ENCODE results near the gene NRAP. TPM values are rescaled to one million over a fixed set of nuclear protein-coding genes. Genes with fewer than 3 reads are reported as not detected.

The NRAP gene
- total RNA-seq, 1 experiment from 2014 or later = not detected

DNA sequence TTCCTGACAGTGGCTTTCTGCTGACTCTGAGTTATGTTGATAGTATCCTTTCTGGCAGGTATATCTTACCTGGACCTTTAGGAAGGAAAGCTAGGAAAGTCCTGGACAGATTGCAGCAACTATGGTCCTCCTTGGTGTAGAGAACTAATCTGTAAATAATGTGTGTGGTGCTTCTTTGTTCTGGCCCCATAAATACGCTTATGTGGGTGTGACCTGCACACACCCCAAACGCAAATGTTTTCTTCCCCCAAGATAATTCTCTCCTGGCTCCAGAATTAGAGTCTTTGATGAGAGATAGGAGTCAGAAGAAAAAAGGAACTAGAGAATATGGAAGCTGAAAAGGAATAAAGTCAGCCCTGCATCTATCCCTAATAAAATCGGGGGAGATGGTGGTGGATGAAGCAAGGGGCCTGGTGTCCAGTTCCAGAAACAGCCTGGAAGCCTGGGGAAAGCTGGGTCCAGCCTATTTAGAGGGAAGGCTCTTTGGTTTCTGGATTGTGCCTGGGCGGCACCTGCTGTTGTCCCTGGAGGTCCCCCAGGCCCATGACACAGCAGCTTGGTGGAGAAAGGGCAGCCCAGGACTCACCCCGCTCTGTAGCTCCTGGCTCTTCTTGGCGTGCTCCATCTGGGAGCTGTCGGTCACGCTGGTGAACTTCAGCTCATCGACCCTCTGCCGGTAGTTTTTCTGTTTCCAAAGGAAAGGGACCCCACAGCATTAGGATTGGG lies 38.2 kb downstream of the NRAP start:
- H3K23me2 ChIP-seq (ENCODE audit: insufficient read length, low read depth, low read length, poor library complexity, severe bottlenecking) = no peaks in the 10 kb centered on the region
- Mint-ChIP-seq H3K4me1 (peaks cover 12 to 17% of the 10 kb centered on the region in 2 experiments), H3K4me3 (no peak overlapping the region), H3K27me3 (ENCODE audit: low read depth) (peaks cover 41% of the 10 kb centered on the region), H3K9me3 (no peaks in the 10 kb centered on the region), H3K27ac (no peak overlapping the region), H3K36me3 (ENCODE audit: insufficient read depth in 1 of 3, low read depth in 3 of 3) (peaks cover 0 to 2% (median 0%) of the 10 kb centered on the region in 3 experiments; a peak in 1 of 7 replicates)
- H2BK20ac ChIP-seq (ENCODE audit: low read depth, low read length, poor library complexity, severe bottlenecking) = no peak overlapping the region
- no peak overlapping the region for H2BK120ac ChIP-seq (ENCODE audit: low read depth, low read length, poor library complexity, severe bottlenecking)
- H2BK12ac ChIP-seq (ENCODE audit: insufficient read length, low read depth, low read length) = no peak overlapping the region
- no peak overlapping the region for H3K14ac ChIP-seq (ENCODE audit: insufficient read depth, low read length)
- H3K9ac ChIP-seq (ENCODE audit: extremely low read depth, insufficient read length, low read length) = no peak overlapping the region
- no peak overlapping the region for H3K4me2 ChIP-seq (ENCODE audit: insufficient read depth, insufficient read length, low read length)
- no peak overlapping the region for H4K8ac ChIP-seq (replicated peaks; ENCODE audit: insufficient read length, low read depth, low read length)
- H2AFZ ChIP-seq (ENCODE audit: low read length) = no peak overlapping the region
- no peak overlapping the region for H3T11ph ChIP-seq (ENCODE audit: low read length)
- no peaks in the 10 kb centered on the region; the same call in 1 of the 2 replicates for H3K4me1 ChIP-seq (ENCODE audit: insufficient read depth, low read length)
- H3K79me1 ChIP-seq (ENCODE audit: insufficient read depth, low read depth, low read length, poor library complexity, severe bottlenecking) = no peaks in the 10 kb centered on the region
- no peak overlapping the region for H4K5ac ChIP-seq (ENCODE audit: insufficient read length, low read depth, low read length)
- WGBS (ENCODE audit: extremely low coverage, insufficient read length, low lambda C conversion rate) = no CpG with 5 or more reads among the region's 10 CpGs
- H3K9me3 ChIP-seq (ENCODE audit: control insufficient read depth, low read depth, low read length) = no peaks in the 10 kb centered on the region
- H3K79me2 ChIP-seq (ENCODE audit: insufficient read depth, low read length) = no peaks in the 10 kb centered on the region; the same call in 1 of the 2 replicates
- no peak overlapping the region for H2BK5ac ChIP-seq (ENCODE audit: insufficient read length, low read length)
- H4K20me1 ChIP-seq (ENCODE audit: control insufficient read depth, insufficient read depth, insufficient read length) = no peaks in the 10 kb centered on the region
- no peak overlapping the region for H4K91ac ChIP-seq (ENCODE audit: insufficient read length, low read depth, low read length)
- H3K27ac ChIP-seq (ENCODE audit: insufficient read length, low read depth, low read length) = no peak overlapping the region
- no peak overlapping the region for H3K4ac ChIP-seq (ENCODE audit: low read depth, low read length)
- H2AK5ac ChIP-seq (ENCODE audit: insufficient read length, low read length) = no peak overlapping the region
- H2BK15ac ChIP-seq (ENCODE audit: low read depth, low read length) = no peak overlapping the region
- TF ChIP-seq, protein P1, sequence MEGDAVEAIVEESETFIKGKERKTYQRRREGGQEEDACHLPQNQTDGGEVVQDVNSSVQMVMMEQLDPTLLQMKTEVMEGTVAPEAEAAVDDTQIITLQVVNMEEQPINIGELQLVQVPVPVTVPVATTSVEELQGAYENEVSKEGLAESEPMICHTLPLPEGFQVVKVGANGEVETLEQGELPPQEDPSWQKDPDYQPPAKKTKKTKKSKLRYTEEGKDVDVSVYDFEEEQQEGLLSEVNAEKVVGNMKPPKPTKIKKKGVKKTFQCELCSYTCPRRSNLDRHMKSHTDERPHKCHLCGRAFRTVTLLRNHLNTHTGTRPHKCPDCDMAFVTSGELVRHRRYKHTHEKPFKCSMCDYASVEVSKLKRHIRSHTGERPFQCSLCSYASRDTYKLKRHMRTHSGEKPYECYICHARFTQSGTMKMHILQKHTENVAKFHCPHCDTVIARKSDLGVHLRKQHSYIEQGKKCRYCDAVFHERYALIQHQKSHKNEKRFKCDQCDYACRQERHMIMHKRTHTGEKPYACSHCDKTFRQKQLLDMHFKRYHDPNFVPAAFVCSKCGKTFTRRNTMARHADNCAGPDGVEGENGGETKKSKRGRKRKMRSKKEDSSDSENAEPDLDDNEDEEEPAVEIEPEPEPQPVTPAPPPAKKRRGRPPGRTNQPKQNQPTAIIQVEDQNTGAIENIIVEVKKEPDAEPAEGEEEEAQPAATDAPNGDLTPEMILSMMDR (conservative IDR thresholded peaks at IDR 0.05) = no peak
- H3K23ac ChIP-seq (ENCODE audit: insufficient read length, low read depth, low read length) = no peak overlapping the region
- no peak overlapping the region for H3K56ac ChIP-seq (ENCODE audit: insufficient read length, low read depth, low read length)
- DNase-seq = no peak
- no peaks in the 10 kb centered on the region for H3K27me3 ChIP-seq (ENCODE audit: insufficient read depth, low read length)
- no peak overlapping the region for H3K18ac ChIP-seq (ENCODE audit: insufficient read length, low read depth, low read length)

All from H9 (cell line).